ENCODE measurements around the gene DTNBP1.
A peak's percentile ranks its signal among the peaks of the same experiment; 100 is the strongest.

Gene DTNBP1

DNA sequence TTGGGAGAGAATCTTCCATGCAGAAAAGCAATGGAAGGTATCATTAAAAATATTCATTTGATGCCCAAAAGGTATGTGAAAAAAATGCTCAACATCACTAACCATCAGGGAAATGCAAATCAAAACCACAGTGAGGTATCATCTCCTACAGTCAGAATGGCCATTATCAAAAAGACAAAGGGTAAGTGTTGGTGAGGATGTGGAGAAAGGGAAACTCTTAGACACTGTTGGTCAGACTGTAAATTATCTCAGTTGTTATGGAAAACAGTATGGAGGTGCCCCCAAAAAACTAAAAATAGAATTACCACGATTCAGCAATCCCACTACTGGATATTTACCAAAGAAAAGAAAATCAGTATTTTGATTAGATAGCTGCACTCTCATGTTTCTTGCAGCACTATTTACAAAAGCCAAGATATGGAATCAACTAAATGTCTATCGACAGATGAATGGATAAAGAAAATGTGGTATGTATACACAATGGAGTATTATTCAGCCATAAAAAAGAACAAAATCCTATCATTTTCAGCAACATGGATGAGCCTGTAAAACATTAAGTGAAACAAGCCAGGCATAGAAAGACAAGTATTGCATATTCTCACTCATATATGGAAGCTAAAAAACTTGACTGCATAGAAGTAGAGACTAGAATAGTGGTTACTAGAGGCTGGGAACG lies 84.0 kb downstream of the DTNBP1 start:
- Mint-ChIP-seq H3K27me3 (no peaks in the 10 kb centered on the region), H3K36me3 (peaks cover 25% of the 10 kb centered on the region), H3K4me3 (no peak overlapping the region), H3K9me3 (no peaks in the 10 kb centered on the region), H3K27ac (no peak overlapping the region), H3K4me1 (peaks cover 17% of the 10 kb centered on the region)
- DNase-seq (ENCODE audit: low spot score in 2 of 2) (no peak), ATAC-seq (ENCODE audit: low read depth) (no peak)

DNA sequence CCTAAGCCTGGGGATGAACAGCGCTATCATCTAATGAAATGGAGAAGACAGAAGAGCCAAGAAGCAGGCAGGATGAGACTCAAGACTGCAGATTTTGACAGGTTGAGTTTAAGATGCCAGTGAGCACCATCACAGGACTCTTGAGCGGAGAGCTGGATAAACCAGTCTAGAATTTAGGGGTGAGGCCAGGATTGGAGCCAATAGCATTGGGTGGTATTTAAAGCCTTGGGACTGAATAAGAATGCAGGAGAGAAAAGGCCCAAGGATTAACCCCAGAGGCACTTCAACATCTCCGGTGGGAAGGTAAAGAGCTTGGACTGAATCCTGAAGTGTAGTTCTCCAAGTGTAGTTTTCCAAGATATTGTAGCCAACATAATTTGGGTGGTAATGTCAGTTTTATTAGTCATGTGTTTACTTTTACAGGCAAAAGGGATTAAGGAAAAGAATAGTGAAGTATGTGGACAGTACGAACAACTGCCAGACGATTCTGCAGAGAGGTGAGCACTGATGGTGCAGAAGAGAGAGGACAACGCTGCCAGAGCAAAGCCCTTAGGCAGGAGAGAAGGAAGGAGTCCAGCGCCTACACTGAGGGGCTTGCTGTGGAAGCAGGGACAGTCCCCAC lies 85.2 kb downstream of the DTNBP1 start:
- Mint-ChIP-seq H3K27ac (no peak overlapping the region), H3K9me3 (no peaks in the 10 kb centered on the region), H3K4me1 (peaks cover 17% of the 10 kb centered on the region), H3K36me3 (peaks cover 26% of the 10 kb centered on the region), H3K27me3 (no peaks in the 10 kb centered on the region), H3K4me3 (no peak overlapping the region)
- ATAC-seq (ENCODE audit: low read depth) (no peak), DNase-seq (ENCODE audit: low spot score in 2 of 2) (no peak)

DNA sequence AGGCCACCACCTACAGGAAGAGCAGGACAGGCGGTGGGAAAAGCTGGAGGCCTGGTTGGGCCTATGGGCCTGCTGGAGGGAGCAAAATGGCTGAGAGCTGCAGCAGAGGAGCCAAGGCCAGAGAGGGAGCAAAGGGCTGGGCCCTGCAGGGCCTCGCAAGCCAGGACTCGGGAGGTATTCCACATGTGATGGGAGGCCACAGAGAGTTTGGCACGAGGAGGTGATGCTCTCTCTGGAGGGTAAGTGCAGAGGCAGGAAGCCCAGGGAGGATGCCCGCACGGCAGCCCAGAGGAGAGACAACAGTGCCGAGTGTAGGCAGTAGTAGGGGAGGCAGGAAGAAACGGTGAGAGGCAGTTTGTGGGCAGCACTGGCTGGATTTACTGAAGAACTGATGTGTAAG lies 85.7 kb downstream of the DTNBP1 start:
- Mint-ChIP-seq H3K9me3 (no peaks in the 10 kb centered on the region), H3K36me3 (peaks cover 28% of the 10 kb centered on the region), H3K27ac (no peak overlapping the region), H3K27me3 (no peaks in the 10 kb centered on the region), H3K4me1 (peaks cover 19% of the 10 kb centered on the region), H3K4me3 (no peak overlapping the region)
- ATAC-seq (ENCODE audit: low read depth) (no peak), DNase-seq (ENCODE audit: low spot score in 2 of 2) (no peak)

DNA sequence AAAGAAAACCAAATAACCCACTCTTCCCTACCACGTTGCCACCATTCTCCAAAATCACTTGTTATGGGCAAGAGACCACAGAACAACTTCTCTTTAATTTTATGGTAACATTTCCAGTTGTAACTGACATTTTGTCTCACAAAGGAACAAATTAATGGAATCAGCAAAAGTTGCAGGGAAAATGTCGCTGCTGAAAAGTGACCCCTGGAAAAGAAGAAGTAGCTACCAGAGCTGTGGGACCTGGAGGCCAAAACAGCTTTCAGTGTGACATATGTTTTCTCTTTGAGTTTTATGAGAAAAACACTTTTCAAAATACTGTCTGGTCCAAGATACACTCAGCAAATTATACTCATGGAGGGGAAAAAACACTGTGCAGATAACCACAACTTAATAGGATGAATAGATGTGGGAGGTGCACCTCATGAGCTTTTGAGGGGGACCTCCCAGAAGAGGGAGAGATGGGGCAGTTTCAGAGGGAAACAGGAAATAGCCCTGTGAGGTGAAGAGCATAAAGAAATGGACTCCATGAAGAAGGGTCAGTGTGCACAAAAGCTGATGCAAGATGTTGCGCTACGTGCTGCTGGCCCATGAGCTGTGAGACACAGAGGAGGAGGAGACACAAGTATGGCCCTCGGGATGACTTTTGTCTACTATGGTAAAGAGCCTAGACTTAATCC lies 87.3 kb downstream of the DTNBP1 start:
- no peaks in the 10 kb centered on the region for H3K9me3 Mint-ChIP-seq
- peaks cover 34% of the 10 kb centered on the region for H3K36me3 Mint-ChIP-seq
- peak overlapping the region; percentile 25 for H3K27ac Mint-ChIP-seq
- ATAC-seq (ENCODE audit: low read depth) (no peak), DNase-seq (ENCODE audit: low spot score in 2 of 2) (no peak)
- H3K4me1 Mint-ChIP-seq = peaks cover 21% of the 10 kb centered on the region
- H3K4me3 Mint-ChIP-seq = no peak overlapping the region
- H3K27me3 Mint-ChIP-seq = no peaks in the 10 kb centered on the region

DNA sequence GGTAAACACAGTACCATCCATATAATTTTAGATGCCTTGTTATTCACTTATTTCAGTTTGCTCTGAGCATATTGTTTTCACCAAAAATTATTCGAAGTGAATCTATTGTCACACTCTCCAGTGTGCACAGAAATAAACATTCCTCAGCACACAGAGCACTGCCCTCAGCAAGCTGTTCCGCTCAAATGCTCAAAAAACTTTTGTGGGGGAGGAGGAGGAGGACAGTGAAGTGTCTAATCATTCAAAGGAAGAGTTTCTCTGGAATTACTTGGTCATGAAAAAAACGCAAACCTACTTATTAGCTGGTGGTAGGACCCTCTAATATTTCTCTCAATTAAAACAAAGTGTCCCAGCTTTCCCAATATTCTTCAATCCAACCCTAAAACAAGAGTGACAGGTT lies 88.3 kb downstream of the DTNBP1 start:
- Mint-ChIP-seq H3K9me3 (no peaks in the 10 kb centered on the region), H3K36me3 (peaks cover 36% of the 10 kb centered on the region), H3K4me3 (no peak overlapping the region), H3K27ac (no peak overlapping the region), H3K27me3 (no peaks in the 10 kb centered on the region), H3K4me1 (peaks cover 25% of the 10 kb centered on the region)
- no peak for ATAC-seq (ENCODE audit: low read depth)
- DNase-seq (ENCODE audit: low spot score in 2 of 2) = no peak

DNA sequence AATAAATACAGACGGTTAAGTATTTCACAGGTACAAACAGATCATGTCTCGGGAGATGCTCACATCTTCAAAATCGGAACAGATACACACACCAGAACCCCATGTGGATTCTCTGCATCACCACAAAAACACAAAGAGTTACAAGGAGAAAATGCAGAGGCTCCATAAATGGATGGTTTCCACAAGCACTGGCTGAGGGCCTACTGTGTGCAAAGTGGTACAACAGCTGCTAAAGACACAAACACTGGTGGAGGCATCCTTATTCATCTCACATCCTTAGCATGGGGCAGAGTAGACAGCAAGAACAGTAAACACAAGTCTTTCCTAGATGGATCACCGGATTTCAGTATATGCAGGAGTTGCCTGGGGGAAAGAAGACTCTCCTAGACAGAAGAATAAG lies 88.8 kb downstream of the DTNBP1 start:
- Mint-ChIP-seq H3K27me3 (no peaks in the 10 kb centered on the region), H3K4me3 (no peak overlapping the region), H3K4me1 (peaks cover 28% of the 10 kb centered on the region), H3K36me3 (peaks cover 35% of the 10 kb centered on the region), H3K9me3 (no peaks in the 10 kb centered on the region), H3K27ac (no peak overlapping the region)
- ATAC-seq (ENCODE audit: low read depth) = no peak
- DNase-seq (ENCODE audit: low spot score in 2 of 2) = no peak

DNA sequence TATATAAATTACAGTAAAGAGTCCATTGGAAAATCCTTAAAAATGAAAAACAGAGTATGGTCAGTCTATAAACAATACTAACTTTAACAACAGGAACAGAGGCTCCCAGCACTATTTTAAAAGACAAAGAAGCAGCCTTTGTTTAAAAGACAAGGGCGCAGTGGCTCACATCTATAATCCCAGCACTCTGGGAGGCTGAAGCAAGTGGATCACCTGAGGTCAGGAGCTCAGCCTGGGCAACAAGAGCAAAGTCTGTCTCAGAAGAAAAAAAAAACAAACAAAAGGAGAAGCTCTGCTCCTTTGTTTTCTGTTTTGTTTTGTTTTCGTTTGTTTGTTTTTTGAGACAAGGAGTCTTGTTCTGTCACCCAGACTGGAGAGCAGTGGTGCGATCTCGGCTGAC lies 89.4 kb downstream of the DTNBP1 start:
- Mint-ChIP-seq H3K9me3 (no peaks in the 10 kb centered on the region), H3K36me3 (peaks cover 32% of the 10 kb centered on the region), H3K27ac (no peak overlapping the region), H3K4me3 (no peak overlapping the region), H3K27me3 (no peaks in the 10 kb centered on the region), H3K4me1 (peaks cover 26% of the 10 kb centered on the region)
- ATAC-seq (ENCODE audit: low read depth) (no peak), DNase-seq (ENCODE audit: low spot score in 2 of 2) (no peak)

DNA sequence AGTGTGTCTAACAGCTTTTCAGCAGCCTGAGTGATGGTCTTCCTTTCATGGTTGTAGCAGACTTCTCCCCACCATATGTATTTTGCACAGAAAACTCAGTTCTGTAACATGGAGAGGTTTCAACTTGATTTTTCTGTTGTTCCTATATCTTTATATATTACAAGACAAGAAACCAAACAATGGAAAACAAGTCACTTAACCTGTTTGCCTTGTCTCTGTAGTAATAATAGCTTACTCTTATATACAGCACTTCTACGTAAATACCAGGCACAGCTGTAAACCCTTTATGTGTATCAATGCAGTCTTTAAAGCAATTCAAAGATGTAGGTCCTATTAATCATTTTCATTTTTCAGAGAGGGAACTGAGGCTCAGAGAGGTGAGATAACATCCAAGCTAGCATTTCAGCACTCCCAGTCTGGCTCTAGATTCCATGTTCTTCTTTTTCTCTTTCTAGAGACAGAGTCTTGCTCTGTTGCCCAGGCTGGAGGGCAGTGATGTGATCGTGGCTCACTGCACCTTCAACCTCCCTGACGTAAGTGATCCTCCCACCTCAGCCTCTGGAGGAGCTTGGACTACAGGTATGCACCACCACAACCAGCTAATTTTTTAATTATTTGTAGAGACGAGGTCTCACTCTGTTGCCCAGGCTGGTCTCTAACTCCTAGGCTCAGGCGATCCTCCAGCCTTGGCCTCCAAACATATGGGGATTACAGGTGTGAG lies 90.4 kb downstream of the DTNBP1 start:
- DNase-seq (ENCODE audit: low spot score in 2 of 2) = no peak
- ATAC-seq (ENCODE audit: low read depth) = no peak
- H3K4me1 Mint-ChIP-seq = peaks cover 26% of the 10 kb centered on the region
- no peaks in the 10 kb centered on the region for H3K9me3 Mint-ChIP-seq
- H3K36me3 Mint-ChIP-seq = peaks cover 28% of the 10 kb centered on the region
- no peaks in the 10 kb centered on the region for H3K27me3 Mint-ChIP-seq
- H3K27ac Mint-ChIP-seq = no peak overlapping the region
- no peak overlapping the region for H3K4me3 Mint-ChIP-seq

DNA sequence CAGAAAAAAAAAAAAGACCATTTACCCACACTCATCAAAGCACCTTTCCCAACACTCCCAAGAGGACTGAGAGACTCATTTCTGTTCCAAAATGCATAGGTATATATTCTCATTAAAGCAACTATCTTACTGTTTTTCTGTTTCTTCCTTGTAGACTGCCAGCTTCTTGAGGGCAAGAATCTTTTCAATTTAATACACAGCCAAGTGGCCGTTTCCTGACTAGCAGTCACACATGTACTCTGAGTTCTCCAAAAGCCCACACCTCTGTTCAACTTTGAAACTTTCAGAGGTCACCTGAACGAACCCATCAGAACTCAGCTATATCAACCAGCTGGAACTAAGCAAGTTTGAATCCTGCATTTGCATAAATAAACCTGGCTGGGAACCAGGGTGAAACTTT lies 92.7 kb downstream of the DTNBP1 start:
- H3K36me3 Mint-ChIP-seq = peaks cover 26% of the 10 kb centered on the region
- H3K4me1 Mint-ChIP-seq = peaks cover 21% of the 10 kb centered on the region
- no peak overlapping the region for H3K4me3 Mint-ChIP-seq
- DNase-seq (ENCODE audit: low spot score in 2 of 2) (no peak), ATAC-seq (ENCODE audit: low read depth) (no peak)
- no peaks in the 10 kb centered on the region for H3K27me3 Mint-ChIP-seq
- H3K9me3 Mint-ChIP-seq = no peaks in the 10 kb centered on the region
- no peak overlapping the region for H3K27ac Mint-ChIP-seq

DNA sequence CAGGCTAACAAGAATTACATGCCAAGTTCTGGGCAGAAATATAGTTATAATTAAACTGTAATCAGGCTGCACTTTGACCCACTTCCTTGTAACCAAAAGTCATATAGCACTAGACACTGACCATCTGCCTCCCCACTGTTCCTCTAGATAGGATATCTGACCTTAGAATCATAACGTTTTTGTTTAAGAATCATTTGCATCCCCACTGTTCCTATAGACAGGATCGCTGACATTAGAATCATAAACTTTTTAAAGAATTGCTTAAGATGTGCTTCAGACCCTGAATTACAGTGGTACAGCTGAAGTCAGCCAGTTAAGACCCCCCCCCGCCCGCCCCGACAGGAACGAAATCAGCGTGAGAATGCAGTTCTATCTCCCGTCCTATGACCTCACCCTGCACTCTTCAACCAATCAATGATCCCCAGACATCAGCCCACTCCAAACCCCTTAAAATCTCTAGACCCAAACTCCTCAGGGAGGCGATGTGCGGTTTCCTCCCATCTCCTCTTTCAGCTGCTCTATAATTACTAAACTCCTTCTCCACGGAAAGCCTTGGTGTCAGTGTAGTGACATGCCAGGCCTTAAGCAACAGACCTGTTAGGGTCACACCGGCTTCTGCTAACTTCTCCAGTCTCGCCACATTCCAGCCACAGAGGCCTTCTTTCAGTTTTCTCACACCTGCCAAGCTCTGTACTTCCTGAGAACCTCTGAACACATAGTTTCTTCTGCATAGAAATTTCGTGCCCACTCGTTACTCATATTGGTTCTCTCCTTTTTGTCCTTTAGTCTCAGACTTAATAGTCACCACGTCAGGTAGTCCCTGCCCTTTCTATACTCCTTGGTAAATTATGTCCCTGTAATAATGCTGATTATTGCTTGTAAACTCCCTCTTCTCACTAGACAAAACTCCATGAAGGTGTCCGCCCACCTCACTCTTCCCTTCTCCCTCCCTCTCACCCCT lies 93.5 kb downstream of the DTNBP1 start:
- Mint-ChIP-seq H3K4me3 (no peak overlapping the region), H3K4me1 (peaks cover 21% of the 10 kb centered on the region), H3K27me3 (no peaks in the 10 kb centered on the region), H3K27ac (peak overlapping the region; percentile 1), H3K36me3 (peaks cover 26% of the 10 kb centered on the region), H3K9me3 (no peaks in the 10 kb centered on the region)
- DNase-seq (ENCODE audit: low spot score in 2 of 2) (no peak), ATAC-seq (ENCODE audit: low read depth) (no peak)

DNA sequence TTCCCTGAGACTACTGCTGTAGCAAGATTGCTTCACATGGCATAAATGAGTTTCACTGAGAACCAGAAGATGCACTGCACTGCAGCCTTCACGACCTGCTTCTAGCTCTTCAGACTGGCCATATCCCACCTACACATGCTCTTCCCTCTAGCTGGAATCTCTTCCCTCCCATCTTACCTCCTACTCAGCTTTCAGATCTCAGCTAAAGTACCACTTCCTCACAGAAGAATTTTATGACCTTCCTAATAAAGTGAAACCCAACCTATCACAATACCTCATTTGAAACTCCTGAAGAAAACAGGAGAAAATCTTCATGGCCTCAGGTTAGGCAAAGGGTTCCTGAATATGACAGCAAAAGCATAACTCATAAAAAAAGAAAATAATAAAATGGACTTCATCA lies 99.9 kb downstream of the DTNBP1 start:
- Mint-ChIP-seq H3K36me3 (peaks cover 13% of the 10 kb centered on the region), H3K4me3 (no peak overlapping the region), H3K9me3 (no peaks in the 10 kb centered on the region), H3K27me3 (no peaks in the 10 kb centered on the region), H3K27ac (peak overlapping the region; percentile 22), H3K4me1 (peaks cover 22% of the 10 kb centered on the region)
- DNase-seq (ENCODE audit: low spot score in 2 of 2) = no peak
- no peak for ATAC-seq (ENCODE audit: low read depth)

DNA sequence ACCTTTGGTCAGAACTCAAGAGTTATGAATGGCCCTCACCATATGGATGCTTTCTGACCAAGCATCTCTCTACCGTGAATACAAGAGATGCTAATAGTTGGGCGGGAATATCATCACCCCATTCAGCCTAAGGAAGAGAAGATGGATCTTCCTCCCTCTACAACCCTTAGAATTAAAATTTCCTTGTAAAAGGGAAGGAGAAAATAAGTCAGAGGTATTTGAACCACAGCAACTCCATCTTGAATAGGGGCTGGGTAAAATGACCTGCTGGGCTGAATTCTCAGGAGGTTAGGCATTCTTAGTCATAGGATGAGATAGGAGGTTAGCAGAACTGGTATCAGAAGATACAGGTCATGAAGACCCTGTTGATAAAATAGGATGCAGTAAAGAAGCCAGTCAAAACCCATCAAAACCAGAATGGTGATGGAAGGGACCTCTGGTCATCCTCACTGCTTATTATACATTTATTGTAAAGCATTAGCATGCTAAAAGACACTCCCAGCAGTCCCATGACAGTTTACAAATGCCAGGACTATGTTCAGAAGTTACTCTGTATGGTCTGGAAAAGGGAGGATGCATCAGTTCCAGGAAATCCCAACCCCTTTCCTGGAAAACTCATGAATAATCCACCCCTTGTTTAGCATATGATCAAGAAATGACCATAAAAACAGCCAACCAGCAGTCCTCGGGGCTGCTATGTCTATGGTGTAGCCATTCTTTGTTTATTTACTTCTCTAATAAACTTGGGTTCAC lies 101.2 kb downstream of the DTNBP1 start:
- Mint-ChIP-seq H3K4me3 (no peak overlapping the region), H3K4me1 (peaks cover 20% of the 10 kb centered on the region), H3K9me3 (no peaks in the 10 kb centered on the region), H3K36me3 (peaks cover 12% of the 10 kb centered on the region), H3K27me3 (no peaks in the 10 kb centered on the region), H3K27ac (no peak overlapping the region)
- DNase-seq (ENCODE audit: low spot score in 2 of 2) = no peak
- ATAC-seq (ENCODE audit: low read depth) = no peak

DNA sequence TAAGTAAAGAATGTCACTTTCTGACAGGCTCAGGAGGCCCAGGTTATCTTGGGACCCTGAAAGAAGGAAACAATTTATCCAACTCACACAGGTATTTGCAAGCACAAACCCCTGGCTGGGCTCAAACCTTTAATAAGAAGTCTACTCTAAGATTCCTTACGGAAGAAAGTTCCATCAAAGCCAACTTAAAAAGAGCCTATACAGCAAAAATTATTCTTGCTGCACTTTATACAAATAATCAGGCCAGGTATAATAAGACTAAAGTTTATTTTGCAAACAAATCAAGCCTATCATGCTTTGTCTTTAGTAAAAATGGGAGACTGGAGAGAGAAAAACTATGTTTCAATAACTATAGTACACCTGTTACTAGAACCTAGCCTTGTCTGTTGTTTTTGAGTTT lies 102.1 kb downstream of the DTNBP1 start:
- H3K4me3 Mint-ChIP-seq = no peak overlapping the region

More for the DNA sequence above, 102.1 kb downstream of the DTNBP1 start:
- H3K27me3 Mint-ChIP-seq = no peaks in the 10 kb centered on the region
- no peak overlapping the region for H3K27ac Mint-ChIP-seq
- peaks cover 20% of the 10 kb centered on the region for H3K4me1 Mint-ChIP-seq
- H3K36me3 Mint-ChIP-seq = peaks cover 11% of the 10 kb centered on the region
- DNase-seq (ENCODE audit: low spot score in 2 of 2) (no peak), ATAC-seq (ENCODE audit: low read depth) (no peak)
- H3K9me3 Mint-ChIP-seq = no peaks in the 10 kb centered on the region

Measured in memory B cell (primary cell).